Islet of Langerhans (tissue), 1 donor: ENCODE data around the gene SMIM27.
A peak's percentile ranks its signal among the peaks of the same experiment; 100 is the strongest.
"Not testable (repeated sequence)": the region's sequence is repeated elsewhere in the genome, so short reads cannot be mapped to it uniquely, and the experiment has no call there.

Source experiments
- FAIRE-seq: peaks from one replicate; lab custom pipeline; 2011; peaks lifted over from hg19 to GRCh38; lab: Jason Lieb, UNC

Gene SMIM27

DNA sequence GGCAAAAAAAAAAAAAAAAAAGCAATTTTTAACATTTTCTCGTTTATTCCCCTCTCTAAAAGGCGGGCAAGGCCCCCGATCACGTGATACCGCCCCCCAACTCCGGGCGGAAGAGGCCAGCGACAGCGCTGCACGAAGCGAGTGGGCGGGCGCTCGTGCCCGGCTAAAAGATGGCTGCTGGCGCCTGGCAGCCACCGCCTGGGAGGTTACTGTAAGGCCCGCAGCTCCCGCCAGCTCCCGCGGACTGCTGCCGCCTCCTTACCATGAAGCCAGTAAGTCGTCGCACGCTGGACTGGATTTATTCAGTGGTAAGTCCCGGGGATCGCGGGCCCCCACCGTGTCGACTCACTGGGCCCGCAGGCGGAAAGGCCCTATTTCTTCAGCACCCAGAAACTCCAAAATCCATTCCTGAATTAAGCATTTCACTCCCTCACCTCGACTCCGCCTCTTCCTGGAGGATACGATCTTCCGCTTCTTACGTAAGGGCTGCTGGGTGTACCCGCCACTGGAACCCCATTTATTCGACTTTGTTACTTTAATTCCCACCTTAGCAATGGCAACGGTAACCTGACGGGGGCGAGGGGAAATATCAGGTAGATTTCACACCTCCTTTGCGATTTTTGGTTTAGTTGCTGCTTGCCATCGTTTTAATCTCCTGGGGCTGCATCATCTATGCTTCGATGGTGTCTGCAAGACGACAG lies at the start of gene SMIM27, which contains the start of gene TOPORS:
Gene SMIM27 (plus strand): TSS at position 156 of the 701 bp plus-strand sequence. CDS start 108 bp downstream, at position 264.
Gene TOPORS (minus strand): TSS at position 415 of the 701 bp plus-strand sequence. CDS start 150 bp downstream, at position 265.
- FAIRE-seq = no peak

DNA sequence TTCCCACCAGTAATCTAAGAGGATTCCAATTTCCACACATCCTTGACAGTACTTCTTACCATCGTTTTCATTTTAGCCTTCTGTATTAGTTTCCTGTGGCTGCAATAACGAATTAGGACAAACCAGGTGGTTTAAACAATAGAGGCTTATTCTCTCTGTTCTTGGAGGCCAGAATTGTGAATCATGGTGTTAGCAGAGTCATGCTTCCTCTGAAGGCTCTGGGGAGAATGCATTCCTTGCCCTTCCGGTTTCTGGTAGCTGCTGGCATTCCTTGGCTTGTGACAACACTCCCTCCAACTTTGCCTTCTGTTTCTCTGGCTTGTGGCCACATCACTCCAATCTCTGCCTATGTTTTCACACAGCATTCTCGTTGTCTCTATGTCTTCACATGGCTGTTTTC lies 49.7 kb upstream of the SMIM27 start:
- FAIRE-seq = no peak

DNA sequence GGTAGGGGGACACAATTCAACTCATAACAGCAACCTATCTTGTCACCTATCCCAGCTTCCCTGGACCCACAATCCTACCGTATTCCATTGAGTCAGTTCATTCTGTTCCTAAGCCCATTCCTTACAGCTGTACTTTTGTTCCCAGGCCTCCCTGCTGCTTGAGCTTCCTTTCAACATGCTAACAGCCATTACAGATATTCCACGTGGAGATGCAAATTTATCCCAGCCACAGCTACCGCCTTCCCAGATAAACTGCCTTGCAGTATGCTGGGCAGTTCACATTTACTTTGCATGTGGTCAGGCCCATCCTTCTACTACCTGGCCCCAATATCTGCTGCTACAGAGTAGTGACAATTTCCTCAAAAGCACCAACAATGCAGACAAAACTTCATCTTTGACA lies 49.1 kb upstream of the SMIM27 start:
- no peak for FAIRE-seq

DNA sequence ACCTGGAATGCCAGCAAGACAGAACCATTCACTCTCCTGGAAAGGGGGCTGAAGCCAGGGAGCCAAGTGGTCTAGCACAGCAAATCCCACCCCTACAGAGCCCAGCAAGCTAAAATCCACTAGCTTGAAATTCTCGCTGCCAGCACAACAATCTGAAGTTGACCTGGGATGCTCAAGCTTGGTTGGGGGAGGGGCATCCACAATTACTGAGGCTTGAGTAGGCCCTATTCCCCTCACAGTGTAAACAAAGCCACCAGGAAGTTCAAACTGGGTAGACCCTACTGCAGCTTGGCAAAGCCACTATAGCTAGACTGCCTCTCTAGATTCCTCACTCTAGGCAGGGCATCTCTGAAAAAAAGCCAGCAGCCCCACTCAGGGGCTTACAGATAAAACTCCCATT lies 43.4 kb upstream of the SMIM27 start:
- FAIRE-seq = no peak

DNA sequence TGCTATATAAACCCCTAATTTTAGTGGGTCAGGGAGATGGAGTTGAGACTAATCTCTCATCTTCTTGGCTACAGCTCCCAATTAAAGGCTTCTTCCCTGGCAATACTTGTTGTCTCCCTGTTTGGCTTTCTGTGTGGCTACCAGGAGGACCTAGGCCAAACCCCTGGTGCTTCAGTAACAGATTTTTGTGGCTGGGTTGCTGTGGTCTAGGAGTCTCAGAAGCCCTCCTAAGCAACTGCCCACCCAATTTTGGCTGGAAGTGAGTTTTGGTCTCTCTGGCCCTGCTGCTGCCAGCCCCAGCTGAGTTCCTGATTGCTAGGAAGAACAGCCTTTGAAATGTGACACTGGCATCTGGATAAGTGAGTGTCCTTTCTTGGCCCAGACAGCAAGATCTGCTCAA lies 35.9 kb upstream of the SMIM27 start:
- FAIRE-seq = no peak

DNA sequence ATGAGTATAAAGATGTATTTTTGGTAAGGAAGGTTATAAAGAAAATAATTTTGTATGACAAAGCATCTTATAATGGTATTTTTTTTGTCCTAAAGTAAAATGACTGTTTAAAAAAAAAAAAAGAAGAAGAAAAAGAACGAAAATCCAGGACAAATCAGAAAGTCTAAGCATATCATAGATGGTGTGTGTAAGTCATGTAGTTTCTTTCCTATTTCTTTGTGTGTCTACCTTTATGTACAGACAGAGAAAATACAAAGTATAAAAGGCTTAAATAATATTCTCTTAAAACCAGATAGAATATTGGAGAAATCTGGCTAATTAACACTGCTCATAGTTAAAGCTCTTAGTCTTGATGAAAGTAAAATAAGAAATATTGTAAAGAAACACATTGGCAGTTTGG lies 33.9 kb upstream of the SMIM27 start:
- peak; percentile 21 for FAIRE-seq

DNA sequence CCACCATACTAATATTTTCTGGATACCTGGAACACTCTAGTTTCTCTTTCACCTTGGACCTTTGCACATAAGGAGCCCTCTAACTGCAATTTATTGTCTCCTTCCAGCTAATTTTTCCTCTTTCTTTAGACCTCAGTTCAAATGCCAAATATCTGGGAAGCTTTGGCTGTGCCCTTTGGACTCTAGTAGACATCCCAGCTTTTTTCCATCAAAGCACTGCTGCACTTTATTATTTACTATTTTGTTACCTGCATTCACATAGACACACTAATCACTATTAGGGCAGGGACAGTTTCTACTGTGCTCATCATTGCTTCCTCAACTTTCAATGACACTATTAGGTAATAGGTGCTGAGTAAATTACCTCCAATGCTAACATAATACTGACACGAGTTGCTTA lies 28.2 kb upstream of the SMIM27 start:
- FAIRE-seq = no peak

- not testable (repeated sequence) for FAIRE-seq
Observed at GRCh38 chr9:32524558-32524891, 27.6 kb upstream of the SMIM27 start.

- no peak for FAIRE-seq
Observed at GRCh38 chr9:32524892-32525708, 27.0 kb upstream of the SMIM27 start.

- FAIRE-seq = no peak
Observed at GRCh38 chr9:32525709-32526030, 26.5 kb upstream of the SMIM27 start.

DNA sequence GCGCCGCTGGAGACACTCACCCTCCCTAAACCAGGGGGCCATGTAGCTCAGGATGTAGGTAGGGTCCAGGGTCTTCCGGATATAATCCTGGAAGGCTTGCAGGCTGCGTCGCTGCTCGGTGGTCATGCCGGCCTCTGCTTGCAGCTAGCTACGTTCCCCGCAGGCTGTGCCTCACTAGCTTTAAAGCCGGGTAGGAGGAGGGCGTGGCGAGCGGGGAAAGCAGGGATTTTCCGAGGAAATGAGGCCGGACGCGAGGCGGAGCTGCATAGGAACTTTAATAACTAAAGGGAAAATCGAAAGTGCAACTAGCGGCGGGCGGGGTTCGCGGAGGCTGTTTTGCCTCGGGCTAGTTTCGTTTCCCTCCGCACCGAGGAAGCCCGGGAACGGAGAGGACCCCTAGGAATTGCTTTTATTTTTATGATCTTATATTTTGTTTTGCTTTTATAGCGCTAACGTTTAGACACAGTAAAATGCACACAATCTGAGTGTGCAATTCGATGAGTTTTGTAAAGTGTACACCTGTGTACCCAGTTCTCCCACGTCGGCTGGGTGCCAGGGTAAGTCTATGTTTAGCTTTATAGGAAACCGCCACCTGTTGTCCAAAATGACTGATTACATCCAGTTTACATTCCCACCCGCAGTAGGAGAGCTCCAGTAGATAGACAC lies 26.0 kb upstream of the SMIM27 start, which contains the start of gene RIGI:
Gene RIGI (minus strand): TSS at position 156 of the 666 bp plus-strand sequence. CDS start 30 bp downstream, at position 126.
- FAIRE-seq = peak; percentile 61

GRCh38 chr9:32526707-32527048 lies 25.4 kb upstream of the SMIM27 start:
- FAIRE-seq = no peak

GRCh38 chr9:32533336-32533735 lies 18.8 kb upstream of the SMIM27 start:
- FAIRE-seq = no peak

DNA sequence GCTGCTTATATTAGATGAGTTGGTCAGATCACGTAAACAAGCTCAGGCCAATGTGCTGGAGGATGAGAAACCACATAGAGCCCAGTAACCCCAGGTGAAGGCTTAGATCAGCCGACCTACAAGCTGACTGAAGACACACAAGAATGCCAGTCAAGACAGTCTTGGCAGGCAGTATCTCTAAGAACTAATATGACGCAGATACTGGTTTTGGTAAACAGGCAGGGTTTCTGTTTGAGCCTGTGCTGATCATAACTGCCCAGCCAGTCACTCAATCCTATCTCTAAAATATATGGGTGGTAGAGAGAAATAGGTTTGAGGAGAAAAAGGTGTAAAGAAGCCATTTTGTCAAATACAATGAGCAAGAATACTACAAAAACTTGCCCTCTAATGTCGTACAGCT lies 18.3 kb upstream of the SMIM27 start:
- FAIRE-seq = no peak

GRCh38 chr9:32543047-32543446 lies 9.1 kb upstream of the SMIM27 start:
- FAIRE-seq = no peak

DNA sequence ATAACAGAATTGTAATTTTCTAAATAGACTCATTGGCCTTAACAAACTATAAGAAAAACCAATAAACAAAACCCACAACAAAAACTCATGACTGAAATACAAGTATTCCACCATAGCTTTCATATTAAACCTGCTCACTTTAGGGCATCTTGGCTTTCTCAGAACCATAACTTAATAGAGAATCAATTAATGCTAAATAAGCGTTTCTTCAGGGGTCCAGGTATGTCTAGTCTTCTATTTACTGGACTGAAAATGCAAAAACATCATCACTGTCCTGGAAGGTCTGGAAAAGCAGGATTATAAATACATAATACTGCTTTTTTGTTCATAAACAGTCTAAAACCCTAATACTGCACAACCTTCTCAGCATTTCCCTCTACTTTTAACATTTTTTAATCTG lies 6.2 kb upstream of the SMIM27 start:
- no peak for FAIRE-seq

- FAIRE-seq = not testable (repeated sequence)
Observed at GRCh38 chr9:32548213-32548612, 3.9 kb upstream of the SMIM27 start.

DNA sequence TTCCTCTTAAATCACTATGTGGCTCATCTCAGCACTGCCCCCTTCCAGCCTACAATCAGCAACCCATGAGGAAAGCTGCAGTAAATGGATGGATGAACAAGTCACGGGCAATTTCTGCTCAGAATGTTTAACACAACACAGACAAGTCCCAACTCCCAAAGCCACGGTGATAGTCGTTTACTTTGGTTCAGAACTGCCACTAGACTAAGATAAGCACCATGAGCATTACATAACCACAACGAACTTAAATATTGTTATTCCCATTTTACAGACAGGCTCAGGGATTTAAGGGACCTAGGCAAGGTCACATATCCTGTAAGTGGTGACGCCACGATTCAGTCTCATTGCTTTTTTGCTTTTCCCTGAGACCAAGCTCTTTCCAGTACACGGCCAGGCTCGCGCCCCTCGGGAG lies 2.0 kb upstream of the SMIM27 start:
- FAIRE-seq = no peak

DNA sequence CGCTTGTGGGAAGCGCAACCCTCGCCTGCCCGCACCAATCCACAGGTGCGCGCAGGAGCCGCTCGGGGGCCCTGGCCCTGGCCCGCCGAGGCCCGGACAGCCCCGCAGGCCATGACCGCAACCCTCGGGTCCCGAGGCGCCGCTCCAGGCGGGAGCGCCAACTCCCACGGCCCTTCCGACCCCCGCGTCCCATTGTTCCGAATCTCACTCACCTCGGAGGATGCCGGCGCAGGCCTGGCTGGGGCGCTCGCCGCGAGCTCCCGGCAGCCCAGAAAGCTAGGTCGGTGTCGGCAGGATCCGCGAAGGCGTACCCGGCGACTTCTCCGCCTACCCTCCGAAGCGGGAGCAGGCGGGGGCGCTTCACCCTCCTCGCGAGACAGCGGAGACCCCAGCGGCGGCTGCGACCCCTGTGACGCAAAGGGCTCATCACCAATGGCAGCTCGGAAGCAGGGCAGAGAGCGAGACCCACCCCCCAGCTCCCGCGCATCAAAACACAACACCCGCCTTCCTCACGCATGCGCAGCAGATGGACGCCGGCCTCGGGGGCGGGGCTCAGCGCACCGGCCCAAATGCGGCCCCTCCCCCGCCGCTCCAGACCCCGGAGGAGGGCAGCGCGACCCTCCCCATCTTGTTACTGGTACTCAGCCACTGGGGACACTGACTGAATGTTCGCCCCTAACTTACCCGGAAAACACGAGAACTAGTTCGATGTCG lies 1.4 kb upstream of the SMIM27 start:
- no peak for FAIRE-seq

DNA sequence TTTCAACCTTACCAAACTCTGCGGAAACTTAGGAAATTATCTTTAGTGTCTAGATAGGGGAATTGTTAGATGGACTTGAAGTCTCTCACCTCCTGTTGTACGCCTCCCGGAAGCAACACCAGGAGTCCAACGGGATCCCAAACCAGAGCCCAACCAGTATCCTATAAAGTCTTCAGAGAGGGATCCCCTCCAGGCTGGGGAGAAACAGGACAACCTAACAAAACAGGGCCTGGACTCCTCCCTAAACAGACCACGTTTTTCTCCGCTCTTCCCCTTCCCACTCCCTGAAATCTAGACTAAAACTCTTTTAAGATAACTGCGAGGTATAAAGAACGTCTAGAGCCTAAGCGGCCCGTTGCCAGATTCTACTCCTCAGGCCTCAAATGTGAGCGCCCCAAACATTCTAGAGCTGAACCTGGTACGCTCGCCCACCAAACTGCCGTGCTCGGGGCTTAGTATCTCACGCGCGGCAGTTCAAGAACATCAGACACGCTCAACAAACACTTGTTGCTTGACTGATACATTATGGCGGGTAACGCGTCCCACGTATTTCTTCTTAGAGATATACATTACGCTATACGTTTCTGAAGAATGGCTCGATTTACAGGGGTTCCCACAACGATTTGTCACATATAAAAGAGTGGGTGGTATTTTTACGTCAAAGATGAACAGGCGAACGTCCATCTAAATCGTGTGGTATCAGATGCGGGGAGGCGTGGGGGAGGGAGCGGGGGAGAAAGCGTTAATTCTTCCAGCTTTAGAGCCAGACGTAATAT lies 663 bp upstream of the SMIM27 start:
- FAIRE-seq = no peak

GRCh38 chr9:32554107-32554506 lies 2.0 kb downstream of the SMIM27 start:
- FAIRE-seq = no peak

DNA sequence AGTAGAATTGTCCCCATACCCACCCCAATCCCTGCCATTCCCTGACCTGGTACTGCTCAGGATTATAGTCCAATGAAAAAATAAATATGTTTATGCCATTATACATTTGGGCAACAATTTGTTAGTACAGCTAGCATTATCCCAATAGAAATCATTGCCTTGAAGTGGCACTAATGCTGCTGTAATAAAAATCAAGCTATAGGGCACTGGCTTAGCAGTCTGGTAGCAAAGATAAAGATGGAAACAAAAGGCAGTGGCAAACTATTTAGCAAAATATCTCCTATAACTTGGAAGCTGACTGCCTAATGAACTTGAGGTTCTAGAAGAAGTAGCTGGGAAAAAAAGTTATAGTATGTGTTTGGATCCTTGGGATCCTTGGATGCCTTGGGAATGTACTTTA lies 2.5 kb downstream of the SMIM27 start:
- FAIRE-seq = no peak
